Activated CD4-positive, alpha-beta memory T cell treated with anti-CD3 and anti-CD28 coated beads, Interleukin-2, amount 10 ng/mL, durations not matched to agents 7 days and 5 days (primary cell): ENCODE measurements around the gene CLEC4D. TPM values are rescaled to one million over a fixed set of nuclear protein-coding genes. Genes with fewer than 3 reads are reported as not detected.
A peak's percentile ranks its signal among the peaks of the same experiment; 100 is the strongest.

Experiments
- CTCF ChIA-PET: fragments of 350-600 bp; sonication (Branson Sonifier 250); formaldehyde crosslinking; loops from one replicate; lab custom pipeline; 2021; ENCODE audit warnings: antibody characterized with exemption, inconsistent platforms; lab: Charles Lee
- POLR2A ChIA-PET: fragments of 350-600 bp; sonication (Branson Sonifier 250); formaldehyde crosslinking; loops from one replicate; lab custom pipeline; 2021; ENCODE audit warnings: antibody characterized with exemption; lab: Charles Lee
- DNase-seq: peaks from one replicate; pipeline ENCODE4 v3.0.0-alpha.2; 2020
- H3K27ac Mint-ChIP-seq: one replicate; pipeline ENCODE4 v1.8.0; 2021; ENCODE audit warnings: mild to moderate bottlenecking, mixed read lengths
- H3K27me3 Mint-ChIP-seq: one replicate; pipeline ENCODE4 v1.8.0; 2021; ENCODE audit warnings: mixed read lengths
- H3K36me3 Mint-ChIP-seq: one replicate; pipeline ENCODE4 v1.8.0; 2021; ENCODE audit warnings: low read depth, mixed read lengths
- H3K4me1 Mint-ChIP-seq: one replicate; pipeline ENCODE4 v1.8.0; 2021; ENCODE audit warnings: mixed read lengths
- H3K4me3 Mint-ChIP-seq: one replicate; pipeline ENCODE4 v1.8.0; 2021; ENCODE audit warnings: mild to moderate bottlenecking, mixed read lengths
- H3K9me3 Mint-ChIP-seq: one replicate; pipeline ENCODE4 v1.8.0; 2021; ENCODE audit warnings: mixed read lengths
- total RNA-seq, 2 experiments: library from RNA; stranded (reverse); gene quantifications; one replicate each; pipeline ENCODE4 v1.2.3, GENCODE V29; 2021

The CLEC4D gene
- total RNA-seq, 2 experiments from 2014 or later: not detected

DNA sequence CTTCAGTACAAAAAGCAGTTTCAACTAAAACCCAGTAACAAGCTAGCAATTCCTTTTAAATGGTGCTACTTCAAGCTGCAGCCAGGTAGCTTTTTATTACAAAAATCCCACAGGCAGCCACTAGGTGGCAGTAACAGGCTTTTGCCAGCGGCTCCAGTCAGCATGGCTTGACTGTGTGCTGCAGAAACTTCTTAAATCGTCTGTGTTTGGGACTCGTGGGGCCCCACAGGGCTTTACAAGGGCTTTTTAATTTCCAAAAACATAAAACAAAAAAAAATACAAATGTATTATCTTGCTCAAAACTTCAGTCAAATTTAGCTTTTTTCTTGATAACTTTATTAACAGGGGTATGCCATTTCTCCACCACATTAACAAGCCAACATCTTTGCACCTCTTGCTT lies 31.0 kb downstream of the CLEC4D start:
- peaks cover 4% of the 10 kb centered on the region for H3K4me1 Mint-ChIP-seq
- POLR2A ChIA-PET: no interaction called here
- peak; percentile 76 for DNase-seq
- CTCF ChIA-PET: interaction anchor here (0.6 to 2.3 kb wide), 42 partner anchors 9 to 559 kb away, joined by 3 to 43 read pairs (median 4); partner anchors contain the start of gene M6PR
- H3K4me3 Mint-ChIP-seq: no peak overlapping the region
- H3K27me3 Mint-ChIP-seq: peaks cover 31% of the 10 kb centered on the region
- H3K9me3 Mint-ChIP-seq: no peaks in the 10 kb centered on the region
- no peak overlapping the region for H3K27ac Mint-ChIP-seq
- H3K36me3 Mint-ChIP-seq: no peaks in the 10 kb centered on the region

- POLR2A ChIA-PET: no interaction called here
- DNase-seq: no peak
- H3K4me3 Mint-ChIP-seq: no peak overlapping the region
- CTCF ChIA-PET: no interaction called here
- peaks cover 11% of the 10 kb centered on the region for H3K27me3 Mint-ChIP-seq
- no peak overlapping the region for H3K27ac Mint-ChIP-seq
- no peaks in the 10 kb centered on the region for H3K9me3 Mint-ChIP-seq
- peaks cover 1% of the 10 kb centered on the region for H3K4me1 Mint-ChIP-seq
- no peaks in the 10 kb centered on the region for H3K36me3 Mint-ChIP-seq
Observed at GRCh38 chr12:8546591-8546990, 33.3 kb downstream of the CLEC4D start.

DNA sequence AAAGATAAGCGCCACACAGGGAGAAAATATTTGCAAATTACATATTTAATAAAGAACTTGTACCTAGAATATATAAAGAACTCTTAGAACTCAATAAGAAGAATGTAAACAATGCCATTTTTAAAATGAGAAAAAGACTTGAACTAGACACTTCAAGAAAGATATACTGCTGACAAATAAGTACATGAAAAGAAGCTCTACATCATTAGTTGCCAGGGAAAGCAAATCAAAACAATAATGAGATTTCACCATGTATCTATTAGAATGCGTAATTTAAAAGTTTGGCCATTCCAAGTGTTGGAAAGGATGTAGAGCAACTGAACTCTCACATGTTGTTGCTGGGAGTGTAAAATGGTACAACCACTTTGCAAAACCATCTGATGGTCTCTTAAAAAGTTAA lies 34.3 kb downstream of the CLEC4D start:
- Mint-ChIP-seq H3K4me3 (no peak overlapping the region), H3K27ac (no peak overlapping the region), H3K4me1 (no peaks in the 10 kb centered on the region), H3K36me3 (no peaks in the 10 kb centered on the region), H3K9me3 (no peaks in the 10 kb centered on the region), H3K27me3 (peaks cover 10% of the 10 kb centered on the region)
- POLR2A ChIA-PET: no interaction called here
- CTCF ChIA-PET: no interaction called here
- DNase-seq: no peak

DNA sequence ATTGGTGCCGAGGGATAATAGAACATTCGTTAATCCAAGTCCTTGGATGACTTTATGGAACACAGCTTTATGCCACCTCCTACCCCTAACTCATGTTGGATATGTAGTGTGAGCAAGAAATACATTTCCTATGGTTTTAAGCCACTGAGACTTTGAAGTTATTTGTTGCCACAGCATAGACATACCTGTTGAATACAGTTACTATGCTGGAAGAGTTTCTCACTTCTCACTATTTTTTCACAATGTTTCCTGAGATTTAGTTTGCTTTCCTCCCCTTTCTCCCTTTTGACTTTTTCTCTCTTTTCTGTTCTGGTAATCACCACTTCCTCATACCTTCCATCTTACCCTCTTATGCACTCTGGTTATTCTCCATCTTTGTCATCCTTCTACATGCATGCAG lies 34.9 kb downstream of the CLEC4D start:
- Mint-ChIP-seq H3K4me1 (no peaks in the 10 kb centered on the region), H3K27ac (no peak overlapping the region), H3K9me3 (no peaks in the 10 kb centered on the region), H3K4me3 (no peak overlapping the region), H3K27me3 (peaks cover 10% of the 10 kb centered on the region), H3K36me3 (no peaks in the 10 kb centered on the region)
- no peak for DNase-seq
- CTCF ChIA-PET: interaction anchor here (1.0 kb wide), 1 partner anchor 61 kb away, joined by 3 read pairs; no protein-coding TSS in a partner anchor
- POLR2A ChIA-PET: no interaction called here

DNA sequence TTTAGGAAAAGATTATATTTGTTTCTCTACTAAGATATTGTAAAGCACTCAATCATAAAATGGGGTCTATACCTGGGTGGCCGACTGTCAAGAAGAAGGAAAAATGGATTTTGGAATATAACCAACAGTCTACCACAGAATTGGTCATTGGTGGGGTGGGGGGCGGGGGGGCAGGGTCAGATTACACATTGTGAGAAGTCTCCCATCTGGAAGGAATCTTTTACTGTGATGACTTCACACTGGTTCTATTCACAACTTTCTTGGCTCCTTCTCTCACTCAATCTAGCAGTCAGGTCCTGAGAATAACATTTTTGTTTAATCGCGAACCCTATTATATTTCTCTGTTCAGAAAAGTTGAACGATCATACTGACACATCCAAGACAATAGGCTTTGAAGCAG lies 36.1 kb downstream of the CLEC4D start:
- no peaks in the 10 kb centered on the region for H3K4me1 Mint-ChIP-seq
- ChIA-PET POLR2A (no interaction called here), CTCF (no interaction called here)
- H3K9me3 Mint-ChIP-seq: no peaks in the 10 kb centered on the region
- DNase-seq: no peak
- no peak overlapping the region for H3K4me3 Mint-ChIP-seq
- no peaks in the 10 kb centered on the region for H3K36me3 Mint-ChIP-seq
- H3K27ac Mint-ChIP-seq: no peak overlapping the region
- H3K27me3 Mint-ChIP-seq: peaks cover 10% of the 10 kb centered on the region

- ChIA-PET POLR2A (no interaction called here), CTCF (interaction anchor here (1.7 kb wide), 1 partner anchor 9 kb away, joined by 7 read pairs; no protein-coding TSS in a partner anchor)
- peaks cover 6% of the 10 kb centered on the region for H3K27me3 Mint-ChIP-seq
- DNase-seq: no peak
- no peak overlapping the region for H3K4me3 Mint-ChIP-seq
- no peaks in the 10 kb centered on the region for H3K36me3 Mint-ChIP-seq
- H3K4me1 Mint-ChIP-seq: no peaks in the 10 kb centered on the region
- H3K9me3 Mint-ChIP-seq: no peaks in the 10 kb centered on the region
- no peak overlapping the region for H3K27ac Mint-ChIP-seq
Observed at GRCh38 chr12:8553088-8553627, 39.9 kb downstream of the CLEC4D start.

- DNase-seq: no peak
- H3K27ac Mint-ChIP-seq: no peak overlapping the region
- peaks cover 3% of the 10 kb centered on the region for H3K27me3 Mint-ChIP-seq
- CTCF ChIA-PET: interaction anchor here (1.9 kb wide), 1 partner anchor 10 kb away, joined by 7 read pairs; no protein-coding TSS in a partner anchor
- H3K9me3 Mint-ChIP-seq: no peaks in the 10 kb centered on the region
- POLR2A ChIA-PET: no interaction called here
- H3K4me3 Mint-ChIP-seq: no peak overlapping the region
- no peaks in the 10 kb centered on the region for H3K36me3 Mint-ChIP-seq
- no peaks in the 10 kb centered on the region for H3K4me1 Mint-ChIP-seq
Observed at GRCh38 chr12:8554451-8555195, 41.3 kb downstream of the CLEC4D start.

GRCh38 chr12:8556531-8557097 lies 43.3 kb downstream of the CLEC4D start:
- Mint-ChIP-seq H3K27me3 (peaks cover 3% of the 10 kb centered on the region), H3K4me1 (no peaks in the 10 kb centered on the region), H3K4me3 (no peak overlapping the region), H3K27ac (no peak overlapping the region), H3K36me3 (no peaks in the 10 kb centered on the region), H3K9me3 (no peaks in the 10 kb centered on the region)
- CTCF ChIA-PET: interaction anchor here (1.3 kb wide), 1 partner anchor 12 kb away, joined by 6 read pairs; no protein-coding TSS in a partner anchor
- POLR2A ChIA-PET: no interaction called here
- DNase-seq: no peak

- ChIA-PET POLR2A (no interaction called here), CTCF (interaction anchor here (3.2 kb wide), 1 partner anchor 15 kb away, joined by 12 read pairs; no protein-coding TSS in a partner anchor)
- Mint-ChIP-seq H3K27me3 (no peaks in the 10 kb centered on the region), H3K27ac (no peak overlapping the region), H3K4me1 (no peaks in the 10 kb centered on the region), H3K4me3 (no peak overlapping the region), H3K9me3 (no peaks in the 10 kb centered on the region), H3K36me3 (no peaks in the 10 kb centered on the region)
- DNase-seq: no peak
Observed at GRCh38 chr12:8559676-8560075, 46.4 kb downstream of the CLEC4D start.

DNA sequence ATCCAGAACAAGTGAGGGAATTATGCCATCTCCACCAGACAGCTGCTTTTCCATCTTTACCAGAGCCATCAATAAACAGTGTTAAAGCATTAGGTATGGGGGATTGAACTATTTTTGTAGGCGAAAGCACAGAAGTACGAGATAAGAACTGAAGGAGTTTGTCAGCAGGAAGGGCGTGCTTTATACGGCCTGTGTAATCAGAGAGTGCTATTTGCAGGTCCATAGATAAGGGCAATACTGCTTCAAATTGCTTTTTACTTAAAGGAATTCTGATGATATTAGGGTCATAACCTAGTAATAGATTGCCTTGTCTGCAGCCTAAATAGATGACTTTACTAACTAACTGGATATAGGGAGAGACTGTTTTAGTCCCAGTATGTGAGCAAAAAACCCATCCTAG lies 47.7 kb downstream of the CLEC4D start:
- H3K4me1 Mint-ChIP-seq: no peaks in the 10 kb centered on the region
- ChIA-PET CTCF (interaction anchor here (3.2 kb wide), 1 partner anchor 17 kb away, joined by 12 read pairs; no protein-coding TSS in a partner anchor), POLR2A (no interaction called here)
- H3K4me3 Mint-ChIP-seq: no peak overlapping the region
- H3K9me3 Mint-ChIP-seq: no peaks in the 10 kb centered on the region
- no peak for DNase-seq
- no peak overlapping the region for H3K27ac Mint-ChIP-seq
- no peaks in the 10 kb centered on the region for H3K36me3 Mint-ChIP-seq
- no peaks in the 10 kb centered on the region for H3K27me3 Mint-ChIP-seq

GRCh38 chr12:8562310-8562709 lies 49.0 kb downstream of the CLEC4D start:
- Mint-ChIP-seq H3K27me3 (no peaks in the 10 kb centered on the region), H3K27ac (no peak overlapping the region), H3K36me3 (no peaks in the 10 kb centered on the region), H3K9me3 (peaks cover under 1% of the 10 kb centered on the region), H3K4me1 (no peaks in the 10 kb centered on the region), H3K4me3 (no peak overlapping the region)
- POLR2A ChIA-PET: no interaction called here
- CTCF ChIA-PET: interaction anchor here (0.6 to 3.2 kb wide), 2 partner anchors 18 to 675 kb away, joined by 4 to 12 read pairs; no protein-coding TSS in a partner anchor
- no peak for DNase-seq

- ChIA-PET CTCF (no interaction called here), POLR2A (no interaction called here)
- peaks cover 2% of the 10 kb centered on the region for H3K9me3 Mint-ChIP-seq
- H3K27ac Mint-ChIP-seq: no peak overlapping the region
- H3K4me1 Mint-ChIP-seq: no peaks in the 10 kb centered on the region
- no peaks in the 10 kb centered on the region for H3K36me3 Mint-ChIP-seq
- H3K27me3 Mint-ChIP-seq: no peaks in the 10 kb centered on the region
- H3K4me3 Mint-ChIP-seq: no peak overlapping the region
- DNase-seq: no peak
Observed at GRCh38 chr12:8563356-8563755, 50.1 kb downstream of the CLEC4D start.

GRCh38 chr12:8564656-8565055 lies 51.4 kb downstream of the CLEC4D start:
- Mint-ChIP-seq H3K9me3 (peaks cover 2% of the 10 kb centered on the region), H3K27me3 (no peaks in the 10 kb centered on the region), H3K4me1 (no peaks in the 10 kb centered on the region), H3K4me3 (no peak overlapping the region), H3K27ac (no peak overlapping the region), H3K36me3 (no peaks in the 10 kb centered on the region)
- CTCF ChIA-PET: interaction anchor here (0.7 kb wide), 1 partner anchor 21 kb away, joined by 3 read pairs; no protein-coding TSS in a partner anchor
- DNase-seq: no peak
- POLR2A ChIA-PET: no interaction called here
